Activated T-cell treated with anti-CD3 and anti-CD28 coated beads, Interleukin-2, amount 50 U/mL, for 4 hours (primary cell): ENCODE measurements around the gene RAD9A. TPM values are rescaled to one million over a fixed set of nuclear protein-coding genes. Genes with fewer than 3 reads are reported as not detected.

ENCODE experiments used
- ATAC-seq, 2 donors: fragments of 200-7000 bp; cut with Tn5 transposase; one replicate each; pipeline ENCODE4 v1.10.0; 2021
- DNase-seq: peaks from one replicate; pipeline ENCODE4 v3.0.0-alpha.2; 2020
- H3K27me3 Mint-ChIP-seq: one replicate; pipeline ENCODE4 v1.8.0; 2021; ENCODE audit warnings: low read depth, mixed read lengths
- H3K36me3 Mint-ChIP-seq: one replicate; pipeline ENCODE4 v1.8.0; 2022; ENCODE audit warnings: mixed read lengths; ENCODE audit not compliant: insufficient read depth
- H3K4me1 Mint-ChIP-seq: one replicate; pipeline ENCODE4 v1.8.0; 2021; ENCODE audit warnings: low read depth, mixed read lengths
- H3K4me3 Mint-ChIP-seq: one replicate; pipeline ENCODE4 v1.8.0; 2021; ENCODE audit warnings: mild to moderate bottlenecking, moderate library complexity, mixed read lengths
- H3K9me3 Mint-ChIP-seq: one replicate; pipeline ENCODE4 v1.8.0; 2021; ENCODE audit warnings: mixed read lengths
- total RNA-seq, 3 donors: library from RNA; stranded (reverse); gene quantifications; one replicate each; pipeline ENCODE4 v1.2.1, GENCODE V29; 2021

Gene RAD9A
- 10 to 100 TPM; 36.2 to 40.0 (median 36.2) TPM for total RNA-seq

- H3K4me1 Mint-ChIP-seq: peaks cover 35% of the 10 kb centered on the region
- peaks cover 2% of the 10 kb centered on the region for H3K36me3 Mint-ChIP-seq
- no peaks in the 10 kb centered on the region for H3K9me3 Mint-ChIP-seq
- ATAC-seq: peak; percentile 85 to 86
- peak within 1 kb of the TSS; percentile 92 for H3K4me3 Mint-ChIP-seq
- DNase-seq: peak; percentile 89
- H3K27me3 Mint-ChIP-seq: no peaks in the 10 kb centered on the region
Observed at GRCh38 chr11:67391304-67392182, at the start of gene RAD9A. Gene RAD9A, plus strand, starts transcription at chr11:67391986. Its CDS starts 59 bp downstream, at chr11:67392045.

- H3K4me3 Mint-ChIP-seq: no peak overlapping the region
- H3K9me3 Mint-ChIP-seq: no peaks in the 10 kb centered on the region
- H3K4me1 Mint-ChIP-seq: peaks cover 37% of the 10 kb centered on the region
- DNase-seq (no peak), ATAC-seq (peak; percentile 62 to 74)
- no peaks in the 10 kb centered on the region for H3K27me3 Mint-ChIP-seq
- H3K36me3 Mint-ChIP-seq: no peaks in the 10 kb centered on the region
Observed at GRCh38 chr11:67344264-67344663, 47.5 kb upstream of the RAD9A start.

- H3K4me3 Mint-ChIP-seq: no peak overlapping the region
- no peaks in the 10 kb centered on the region for H3K36me3 Mint-ChIP-seq
- DNase-seq: no peak
- no peaks in the 10 kb centered on the region for H3K9me3 Mint-ChIP-seq
- ATAC-seq: peak; percentile 36 to 61
- H3K27me3 Mint-ChIP-seq: no peaks in the 10 kb centered on the region
- H3K4me1 Mint-ChIP-seq: peaks cover 46% of the 10 kb centered on the region
Observed at GRCh38 chr11:67345247-67345919, 46.4 kb upstream of the RAD9A start.

- DNase-seq (no peak), ATAC-seq (peak; percentile 58 to 69)
- H3K4me3 Mint-ChIP-seq: no peak overlapping the region
- peaks cover 51% of the 10 kb centered on the region for H3K4me1 Mint-ChIP-seq
- no peaks in the 10 kb centered on the region for H3K36me3 Mint-ChIP-seq
- no peaks in the 10 kb centered on the region for H3K27me3 Mint-ChIP-seq
- no peaks in the 10 kb centered on the region for H3K9me3 Mint-ChIP-seq
Observed at GRCh38 chr11:67345920-67346819, 45.6 kb upstream of the RAD9A start.

- no peak for DNase-seq
- H3K9me3 Mint-ChIP-seq: no peaks in the 10 kb centered on the region
- no peaks in the 10 kb centered on the region for H3K36me3 Mint-ChIP-seq
- peaks cover 64% of the 10 kb centered on the region for H3K4me1 Mint-ChIP-seq
- ATAC-seq: no peak
- H3K4me3 Mint-ChIP-seq: no peak overlapping the region
- no peaks in the 10 kb centered on the region for H3K27me3 Mint-ChIP-seq
Observed at GRCh38 chr11:67347964-67348749, 43.6 kb upstream of the RAD9A start.

- Mint-ChIP-seq H3K4me3 (no peak overlapping the region), H3K4me1 (peaks cover 70% of the 10 kb centered on the region), H3K27me3 (no peaks in the 10 kb centered on the region), H3K9me3 (no peaks in the 10 kb centered on the region), H3K36me3 (no peaks in the 10 kb centered on the region)
- DNase-seq (no peak), ATAC-seq (no peak)
Observed at GRCh38 chr11:67349036-67349435, 42.8 kb upstream of the RAD9A start.

- H3K4me1 Mint-ChIP-seq: peaks cover 70% of the 10 kb centered on the region
- H3K36me3 Mint-ChIP-seq: no peaks in the 10 kb centered on the region
- no peaks in the 10 kb centered on the region for H3K9me3 Mint-ChIP-seq
- no peak for ATAC-seq
- H3K4me3 Mint-ChIP-seq: no peak overlapping the region
- H3K27me3 Mint-ChIP-seq: no peaks in the 10 kb centered on the region
- no peak for DNase-seq
Observed at GRCh38 chr11:67349457-67349856, 42.3 kb upstream of the RAD9A start.

GRCh38 chr11:67349928-67350465, 41.8 kb upstream of the RAD9A start:
- no peaks in the 10 kb centered on the region for H3K36me3 Mint-ChIP-seq
- DNase-seq: no peak
- H3K27me3 Mint-ChIP-seq: no peaks in the 10 kb centered on the region
- ATAC-seq: no peak
- no peaks in the 10 kb centered on the region for H3K9me3 Mint-ChIP-seq
- no peak overlapping the region for H3K4me3 Mint-ChIP-seq
- H3K4me1 Mint-ChIP-seq: peaks cover 71% of the 10 kb centered on the region

GRCh38 chr11:67351275-67352005, 40.3 kb upstream of the RAD9A start:
- Mint-ChIP-seq H3K36me3 (no peaks in the 10 kb centered on the region), H3K9me3 (no peaks in the 10 kb centered on the region), H3K4me1 (peaks cover 59% of the 10 kb centered on the region), H3K4me3 (peak overlapping the region; percentile 96), H3K27me3 (no peaks in the 10 kb centered on the region)
- peak; percentile 69 for DNase-seq
- ATAC-seq: peak; percentile 13 to 29

GRCh38 chr11:67352546-67353316, 39.1 kb upstream of the RAD9A start:
- Mint-ChIP-seq H3K9me3 (no peaks in the 10 kb centered on the region), H3K36me3 (no peaks in the 10 kb centered on the region), H3K4me3 (peak overlapping the region; percentile 96), H3K4me1 (peaks cover 66% of the 10 kb centered on the region), H3K27me3 (no peaks in the 10 kb centered on the region)
- DNase-seq: peak; percentile 34
- ATAC-seq: peak; percentile 33 to 34

GRCh38 chr11:67353317-67354074, 38.3 kb upstream of the RAD9A start, which contains the start of gene POLD4:
Gene POLD4, minus strand, starts transcription at chr11:67353546. Its CDS starts 147 bp downstream, at chr11:67353399.
- no peaks in the 10 kb centered on the region for H3K9me3 Mint-ChIP-seq
- peak; percentile 93 for ATAC-seq
- peak within 1 kb of the TSS; percentile 96 for H3K4me3 Mint-ChIP-seq
- H3K36me3 Mint-ChIP-seq: no peaks in the 10 kb centered on the region
- peaks cover 62% of the 10 kb centered on the region for H3K4me1 Mint-ChIP-seq
- peak; percentile 95 for DNase-seq
- no peaks in the 10 kb centered on the region for H3K27me3 Mint-ChIP-seq
